Ishikawa (cell line): Measurements from ENCODE around the gene ELP4.

Experiments used
- CEBPB ChIP-seq: IDR thresholded peaks from 2 replicates; pipeline ENCODE4 v1.6.1; 2012
- CREB1 ChIP-seq: IDR thresholded peaks from 2 replicates; pipeline ENCODE4 v1.6.1; 2012; ENCODE audit warnings: low read depth
- EGR1 ChIP-seq: IDR thresholded peaks from 2 replicates; pipeline ENCODE4 v1.6.1; 2012
- EP300 ChIP-seq: IDR thresholded peaks from 2 replicates; pipeline ENCODE4 v1.6.1; 2012; ENCODE audit warnings: borderline replicate concordance
- FOXM1 ChIP-seq: IDR thresholded peaks from 2 replicates; pipeline ENCODE4 v1.6.1; 2012; ENCODE audit warnings: low read depth, borderline replicate concordance
- NFIC ChIP-seq: IDR thresholded peaks from 2 replicates; pipeline ENCODE4 v1.6.1; 2012
- RAD21 ChIP-seq: IDR thresholded peaks from 2 replicates; pipeline ENCODE4 v1.6.1; 2012; ENCODE audit warnings: low read depth
- TAF1 ChIP-seq: IDR thresholded peaks from 2 replicates; pipeline ENCODE4 v1.6.1; 2012; ENCODE audit warnings: low read depth, mild to moderate bottlenecking
- TCF12 ChIP-seq: IDR thresholded peaks from 2 replicates; pipeline ENCODE4 v1.6.1; 2012; ENCODE audit warnings: low read depth
- TEAD4 ChIP-seq: IDR thresholded peaks from 2 replicates; pipeline ENCODE4 v1.6.1; 2012
- YY1 ChIP-seq: IDR thresholded peaks from 2 replicates; pipeline ENCODE4 v1.6.1; 2012; ENCODE audit warnings: low read depth
- ZBTB7A ChIP-seq: IDR thresholded peaks from 2 replicates; pipeline ENCODE4 v1.6.1; 2012; ENCODE audit warnings: low read depth
- TF ChIP-seq, protein P1 (sequence below): IDR thresholded peaks from 2 replicates; pipeline ENCODE4 v1.6.1; 2012
- TF ChIP-seq, protein P2 (sequence below): IDR thresholded peaks from 2 replicates; pipeline ENCODE4 v1.6.1; 2012; ENCODE audit warnings: low read depth, mild to moderate bottlenecking
- TF ChIP-seq, protein P3 (sequence below): IDR thresholded peaks from 2 replicates; pipeline ENCODE4 v1.6.1; 2012

ELP4 gene

GRCh38 chr11:31477528-31478222, 31.9 kb upstream of the ELP4 start:
- TF ChIP-seq RAD21 (no peak), NFIC (no peak), EP300 (no peak), ZBTB7A (no peak)
- TF ChIP-seq, protein P1, sequence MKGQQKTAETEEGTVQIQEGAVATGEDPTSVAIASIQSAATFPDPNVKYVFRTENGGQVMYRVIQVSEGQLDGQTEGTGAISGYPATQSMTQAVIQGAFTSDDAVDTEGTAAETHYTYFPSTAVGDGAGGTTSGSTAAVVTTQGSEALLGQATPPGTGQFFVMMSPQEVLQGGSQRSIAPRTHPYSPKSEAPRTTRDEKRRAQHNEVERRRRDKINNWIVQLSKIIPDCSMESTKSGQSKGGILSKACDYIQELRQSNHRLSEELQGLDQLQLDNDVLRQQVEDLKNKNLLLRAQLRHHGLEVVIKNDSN: no peak
- TF ChIP-seq, protein P2, sequence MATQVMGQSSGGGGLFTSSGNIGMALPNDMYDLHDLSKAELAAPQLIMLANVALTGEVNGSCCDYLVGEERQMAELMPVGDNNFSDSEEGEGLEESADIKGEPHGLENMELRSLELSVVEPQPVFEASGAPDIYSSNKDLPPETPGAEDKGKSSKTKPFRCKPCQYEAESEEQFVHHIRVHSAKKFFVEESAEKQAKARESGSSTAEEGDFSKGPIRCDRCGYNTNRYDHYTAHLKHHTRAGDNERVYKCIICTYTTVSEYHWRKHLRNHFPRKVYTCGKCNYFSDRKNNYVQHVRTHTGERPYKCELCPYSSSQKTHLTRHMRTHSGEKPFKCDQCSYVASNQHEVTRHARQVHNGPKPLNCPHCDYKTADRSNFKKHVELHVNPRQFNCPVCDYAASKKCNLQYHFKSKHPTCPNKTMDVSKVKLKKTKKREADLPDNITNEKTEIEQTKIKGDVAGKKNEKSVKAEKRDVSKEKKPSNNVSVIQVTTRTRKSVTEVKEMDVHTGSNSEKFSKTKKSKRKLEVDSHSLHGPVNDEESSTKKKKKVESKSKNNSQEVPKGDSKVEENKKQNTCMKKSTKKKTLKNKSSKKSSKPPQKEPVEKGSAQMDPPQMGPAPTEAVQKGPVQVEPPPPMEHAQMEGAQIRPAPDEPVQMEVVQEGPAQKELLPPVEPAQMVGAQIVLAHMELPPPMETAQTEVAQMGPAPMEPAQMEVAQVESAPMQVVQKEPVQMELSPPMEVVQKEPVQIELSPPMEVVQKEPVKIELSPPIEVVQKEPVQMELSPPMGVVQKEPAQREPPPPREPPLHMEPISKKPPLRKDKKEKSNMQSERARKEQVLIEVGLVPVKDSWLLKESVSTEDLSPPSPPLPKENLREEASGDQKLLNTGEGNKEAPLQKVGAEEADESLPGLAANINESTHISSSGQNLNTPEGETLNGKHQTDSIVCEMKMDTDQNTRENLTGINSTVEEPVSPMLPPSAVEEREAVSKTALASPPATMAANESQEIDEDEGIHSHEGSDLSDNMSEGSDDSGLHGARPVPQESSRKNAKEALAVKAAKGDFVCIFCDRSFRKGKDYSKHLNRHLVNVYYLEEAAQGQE: no peak

DNA sequence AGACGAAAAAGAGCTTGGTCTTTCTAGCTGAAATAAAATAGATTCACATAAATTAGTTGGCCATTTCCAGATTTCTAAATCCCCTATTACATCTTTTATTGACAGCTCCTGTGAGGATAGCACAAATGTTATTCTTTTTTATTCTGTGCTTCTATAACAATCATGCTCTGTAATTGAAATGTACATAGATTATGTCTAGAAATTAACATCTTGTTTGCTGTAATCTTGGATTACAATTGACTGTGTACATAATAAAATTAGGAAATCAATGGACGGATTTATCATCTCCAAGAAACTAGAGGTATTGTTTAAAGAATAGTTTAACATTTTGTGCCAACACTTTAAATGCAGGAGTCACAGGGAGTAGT, 31.4 kb upstream of the ELP4 start:
- TF ChIP-seq TCF12 (no peak), YY1 (no peak), NFIC (no peak), EP300 (no peak), TEAD4 (no peak), FOXM1 (no peak), TAF1 (no peak), CREB1 (no peak), RAD21 (no peak), CEBPB (no peak), EGR1 (no peak), ZBTB7A (no peak)
- TF ChIP-seq, protein P1: no peak
- TF ChIP-seq, protein P2: no peak
- TF ChIP-seq, protein P3, sequence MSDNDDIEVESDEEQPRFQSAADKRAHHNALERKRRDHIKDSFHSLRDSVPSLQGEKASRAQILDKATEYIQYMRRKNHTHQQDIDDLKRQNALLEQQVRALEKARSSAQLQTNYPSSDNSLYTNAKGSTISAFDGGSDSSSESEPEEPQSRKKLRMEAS: no peak

DNA sequence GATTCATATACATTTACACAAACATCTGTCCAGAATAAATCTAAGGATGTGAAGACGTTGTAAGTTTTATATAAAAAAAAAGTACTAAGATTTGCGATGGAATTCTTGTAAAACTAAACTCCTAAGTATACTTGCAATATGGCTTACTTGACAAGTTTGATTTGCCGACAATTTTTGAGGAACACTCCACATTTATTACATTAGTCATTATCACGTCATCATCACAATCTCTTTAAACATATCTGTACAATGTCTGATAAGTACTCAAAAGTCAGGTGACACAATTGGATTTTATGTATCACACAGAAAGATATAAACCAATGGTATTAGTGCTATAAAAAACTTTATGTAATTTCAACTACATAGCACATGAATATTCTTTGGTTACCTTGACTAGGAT, 30.5 kb upstream of the ELP4 start:
- TF ChIP-seq CEBPB: no peak

GRCh38 chr11:31480930-31481329, 28.6 kb upstream of the ELP4 start:
- TF ChIP-seq CREB1 (no peak), RAD21 (no peak), TEAD4 (no peak), TAF1 (no peak), EGR1 (no peak), FOXM1 (no peak), ZBTB7A (no peak), CEBPB (no peak), TCF12 (no peak), YY1 (no peak), EP300 (no peak)
- TF ChIP-seq, protein P2: no peak
- TF ChIP-seq, protein P3: no peak
- TF ChIP-seq, protein P1: no peak
